Mesenchymal stem cell (in vitro differentiated cells and primary cell): ENCODE data around the gene GIPC3.
"Not testable (repeated sequence)": the region's sequence is repeated elsewhere in the genome, so short reads cannot be mapped to it uniquely, and the experiment has no call there.

ENCODE experiments used
- DNase-seq: peaks from one replicate; pipeline ENCODE4 v3.0.0-alpha.2; 2013
- H2AFZ ChIP-seq: one replicate; pipeline ENCODE4 v1.6.1; 2013; ENCODE audit warnings: low read depth, mild to moderate bottlenecking, control low read depth, inconsistent platforms, low read length, moderate library complexity
- H2AK5ac ChIP-seq: 2 replicates; pipeline ENCODE4 v1.6.1; 2013; ENCODE audit warnings: low read length, moderate library complexity, mild to moderate bottlenecking, inconsistent platforms; ENCODE audit not compliant: severe bottlenecking
- H2BK120ac ChIP-seq: one replicate; pipeline ENCODE4 v1.6.1; 2013; ENCODE audit warnings: low read depth, mild to moderate bottlenecking, inconsistent platforms, low read length, moderate library complexity
- H2BK12ac ChIP-seq, 2 experiments: one replicate each; pipeline ENCODE4 v1.6.1; 2013; ENCODE audit warnings: inconsistent platforms in 2 of 2, low read length in 2 of 2, mild to moderate bottlenecking in 2 of 2, moderate library complexity in 2 of 2, control low read depth in 1 of 2
- H2BK15ac ChIP-seq: one replicate; pipeline ENCODE4 v1.6.1; 2013; ENCODE audit warnings: mild to moderate bottlenecking, low read depth, inconsistent platforms; ENCODE audit not compliant: poor library complexity, severe bottlenecking
- H2BK5ac ChIP-seq: 2 replicates; pipeline ENCODE4 v1.6.1; 2013; ENCODE audit warnings: low read depth, mild to moderate bottlenecking, low read length, control low read depth, inconsistent platforms; ENCODE audit not compliant: poor library complexity, severe bottlenecking
- H3K14ac ChIP-seq, 2 experiments: one replicate each; pipeline ENCODE4 v1.6.1; 2013; ENCODE audit warnings: inconsistent platforms in 2 of 2, low read length in 2 of 2, control low read depth in 1 of 2, mild to moderate bottlenecking in 1 of 2, moderate library complexity in 1 of 2
- H3K18ac ChIP-seq, 2 experiments: one replicate each; pipeline ENCODE4 v1.6.1; 2013; ENCODE audit warnings: inconsistent platforms in 2 of 2, low read length in 2 of 2, control low read depth in 1 of 2, low read depth in 1 of 2, mild to moderate bottlenecking in 1 of 2
- H3K23ac ChIP-seq, 2 experiments: one replicate each; pipeline ENCODE4 v1.6.1; 2013; ENCODE audit warnings: inconsistent platforms in 2 of 2, low read length in 2 of 2, mild to moderate bottlenecking in 2 of 2, moderate library complexity in 2 of 2, control low read depth in 1 of 2
- H3K27ac ChIP-seq: 2 replicates; pipeline ENCODE4 v1.5.1; 2013; ENCODE audit warnings: mild to moderate bottlenecking, moderate library complexity, low read length, control low read depth, inconsistent platforms; ENCODE audit not compliant: poor library complexity, severe bottlenecking
- H3K27me3 ChIP-seq, 2 experiments: 2 replicates each; pipeline versions ENCODE4 v1.6.1 to v1.7.0; 2013; ENCODE audit warnings: low read length in 2 of 2, mild to moderate bottlenecking in 2 of 2, moderate library complexity in 2 of 2, control low read depth in 1 of 2, inconsistent platforms in 1 of 2; ENCODE audit not compliant: control insufficient read depth in 1 of 2, insufficient read depth in 1 of 2
- H3K36me3 ChIP-seq, 2 experiments: 2 replicates each; pipeline versions ENCODE4 v1.6.1 to v1.7.0; 2013; ENCODE audit warnings: low read length in 2 of 2, control low read depth in 1 of 2, inconsistent platforms in 1 of 2, low read depth in 1 of 2, mild to moderate bottlenecking in 1 of 2; ENCODE audit not compliant: insufficient read depth in 2 of 2, control insufficient read depth in 1 of 2
- H3K4ac ChIP-seq, 2 experiments: one replicate each; pipeline ENCODE4 v1.6.1; 2013; ENCODE audit warnings: inconsistent platforms in 2 of 2, low read length in 2 of 2, mild to moderate bottlenecking in 2 of 2, moderate library complexity in 2 of 2, control low read depth in 1 of 2, low read depth in 1 of 2
- H3K4me1 ChIP-seq: 2 replicates; pipeline ENCODE4 v1.6.1; 2013; ENCODE audit warnings: low read depth, low read length, control low read depth; ENCODE audit not compliant: control insufficient read depth, insufficient read depth
- H3K4me2 ChIP-seq: 2 replicates; pipeline ENCODE4 v1.6.1; 2013; ENCODE audit warnings: low read length, mild to moderate bottlenecking, inconsistent platforms; ENCODE audit not compliant: poor library complexity, severe bottlenecking
- H3K4me3 ChIP-seq, 2 experiments: 2 replicates each; pipeline versions ENCODE4 v1.5.1 to v1.7.0; 2013; ENCODE audit warnings: low read length in 2 of 2, mild to moderate bottlenecking in 2 of 2, control low read depth in 1 of 2, low read depth in 1 of 2; ENCODE audit not compliant: insufficient read depth in 1 of 2
- H3K79me1 ChIP-seq: replicated peaks from 2 replicates; pipeline ENCODE4 v1.6.1; 2013; ENCODE audit warnings: mild to moderate bottlenecking, control low read depth, low read length, inconsistent platforms; ENCODE audit not compliant: poor library complexity, severe bottlenecking
- H3K9ac ChIP-seq: 2 replicates; pipeline ENCODE4 v1.7.0; 2013; ENCODE audit warnings: mild to moderate bottlenecking, low read length, moderate library complexity
- H3K9me3 ChIP-seq: 2 replicates; pipeline ENCODE4 v1.7.0; 2013; ENCODE audit warnings: mild to moderate bottlenecking, low read length; ENCODE audit not compliant: control insufficient read depth
- H4K8ac ChIP-seq: one replicate; pipeline ENCODE4 v1.6.1; 2013; ENCODE audit warnings: inconsistent platforms, mild to moderate bottlenecking, low read length, moderate library complexity
- H4K91ac ChIP-seq: one replicate; pipeline ENCODE4 v1.6.1; 2013; ENCODE audit warnings: mild to moderate bottlenecking, low read length, inconsistent platforms
- WGBS: methylation state at CpG from one replicate; pipeline ENCODE4 v1.1.7; 2013; ENCODE audit warnings: mixed read lengths; 5-methylcytosine and 5-hydroxymethylcytosine counted together

GIPC3 gene

DNA sequence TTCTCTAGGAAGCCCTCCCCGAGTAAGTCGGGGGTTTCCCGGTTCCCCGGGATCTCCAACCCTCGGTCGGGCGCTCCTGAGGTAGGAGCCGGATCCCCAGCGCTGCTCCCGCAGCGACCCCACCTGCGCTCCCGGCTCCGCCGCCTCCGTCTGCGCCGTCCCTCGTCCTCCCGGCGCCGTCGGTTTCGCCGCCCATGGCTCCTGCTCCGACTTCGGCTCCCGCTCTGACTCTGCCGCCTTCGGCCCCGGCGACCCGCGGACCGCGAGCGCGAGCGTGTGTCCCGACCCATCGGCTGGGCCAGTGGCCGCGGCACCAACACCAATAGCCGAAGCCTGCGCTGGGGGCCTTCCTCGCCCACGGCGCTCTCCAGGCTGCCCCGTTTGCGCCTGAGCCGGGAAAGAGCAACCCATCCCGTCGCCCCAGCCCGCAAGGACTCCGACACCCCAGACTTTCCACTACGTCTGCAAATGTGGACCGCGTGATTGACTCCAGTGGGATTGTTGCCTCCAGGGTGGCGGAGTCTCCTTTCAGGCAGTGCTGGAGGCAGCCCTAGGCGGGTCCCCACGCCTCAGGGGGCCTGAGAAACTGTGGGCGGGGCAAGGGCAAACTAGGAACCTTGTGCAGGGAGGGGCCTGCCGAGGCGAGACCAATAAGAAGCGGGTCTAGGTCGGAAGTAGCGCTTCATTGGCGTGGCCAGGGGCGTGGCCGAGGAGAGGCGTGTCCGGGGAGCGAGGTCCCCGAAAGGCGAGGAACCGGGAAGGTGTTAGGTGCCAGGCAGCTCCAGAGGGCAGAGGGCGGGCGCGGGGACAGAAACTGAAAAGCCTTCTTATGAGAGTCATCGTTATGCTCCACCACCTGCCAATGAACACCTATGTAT is 41.4 kb downstream of the GIPC3 start, which contains the start of gene CACTIN:
Gene CACTIN, minus strand, starts transcription at position 318 of the 878 bp plus-strand sequence. Its CDS starts 28 bp downstream, at position 290.
- Histone ChIP-seq H2BK5ac (peak within 1 kb of the TSS; percentile 11), H3K9ac (peak within 1 kb of the TSS; percentile 91), H3K9me3 (no peaks in the 10 kb centered on the region), H3K4me2 (peak within 1 kb of the TSS; percentile 89), H2BK120ac (peak within 1 kb of the TSS; percentile 66), H3K4me1 (peaks cover 19% of the 10 kb centered on the region), H4K8ac (peak within 1 kb of the TSS; percentile 86), H3K4ac (peak within 1 kb of the TSS; percentile 9 to 96), H3K14ac (no peak within 1 kb of the TSS), H2BK15ac (peak within 1 kb of the TSS; percentile 98), H3K4me3 (peak within 1 kb of the TSS; percentile 98 to 100), H2BK12ac (peak within 1 kb of the TSS in 1 of 2 experiments; percentile 80), H2AK5ac (peak within 1 kb of the TSS; percentile 89), H3K79me1 (peaks cover 23% of the 10 kb centered on the region), H3K27me3 (no peaks in the 10 kb centered on the region), H3K27ac (peak within 1 kb of the TSS; percentile 96), H3K36me3 (peaks cover 28 to 47% of the 10 kb centered on the region in 2 experiments), H3K18ac (peak within 1 kb of the TSS in 1 of 2 experiments; percentile 99), H2AFZ (peak within 1 kb of the TSS; percentile 81), H3K23ac (peak within 1 kb of the TSS in 1 of 2 experiments; percentile 46), H4K91ac (peak within 1 kb of the TSS; percentile 84)
- under 1% methylated on average over 64 of the region's 80 CpGs for WGBS
- peak; percentile 99 for DNase-seq

GRCh38 chr19:3627351-3627723 is 42.1 kb downstream of the GIPC3 start:
- H4K91ac ChIP-seq: no peak overlapping the region
- no peak for DNase-seq
- 77% methylated on average over 6 of the region's 7 CpGs for WGBS

GRCh38 chr19:3628766-3629165 is 43.5 kb downstream of the GIPC3 start:
- not testable (repeated sequence) for H3K9ac ChIP-seq, H2BK5ac ChIP-seq, H3K27ac ChIP-seq, H2AFZ ChIP-seq, H4K8ac ChIP-seq, H3K4me3 ChIP-seq, H3K27me3 ChIP-seq, H3K18ac ChIP-seq, H2AK5ac ChIP-seq, H2BK12ac ChIP-seq, H3K9me3 ChIP-seq, H2BK120ac ChIP-seq, H3K14ac ChIP-seq, H3K23ac ChIP-seq, H3K4me2 ChIP-seq, DNase-seq, H3K4ac ChIP-seq, H2BK15ac ChIP-seq, H4K91ac ChIP-seq
- Histone ChIP-seq H3K79me1 (peaks cover 25% of the 10 kb centered on the region), H3K4me1 (peaks cover 19% of the 10 kb centered on the region), H3K36me3 (peaks cover 23 to 49% of the 10 kb centered on the region in 2 experiments)
- WGBS: 85% methylated on average over 9 of the region's 9 CpGs

More at GRCh38 chr19:3627351-3627723, 42.1 kb downstream of the GIPC3 start:
- Histone ChIP-seq H3K18ac (no peak overlapping the region), H2BK5ac (no peak overlapping the region), H3K4me3 (peak overlapping the region in 1 of 2 experiments; percentile 100), H2AFZ (no peak overlapping the region), H3K9me3 (no peaks in the 10 kb centered on the region), H3K4ac (peak overlapping the region in 1 of 2 experiments; percentile 9), H3K27ac (peak overlapping the region; percentile 4), H2BK15ac (no peak overlapping the region), H3K27me3 (no peaks in the 10 kb centered on the region), H3K4me1 (peaks cover 19% of the 10 kb centered on the region), H4K8ac (peak overlapping the region; percentile 66), H3K4me2 (peak overlapping the region; percentile 24), H2BK12ac (no peak overlapping the region), H2AK5ac (peak overlapping the region; percentile 89), H3K23ac (no peak overlapping the region), H2BK120ac (no peak overlapping the region), H3K36me3 (peaks cover 26 to 47% of the 10 kb centered on the region in 2 experiments), H3K14ac (no peak overlapping the region), H3K79me1 (peaks cover 22% of the 10 kb centered on the region), H3K9ac (peak overlapping the region; percentile 91)
